ENCODE data around the gene CEP112. TPM values are rescaled to one million over a fixed set of nuclear protein-coding genes. Genes with fewer than 3 reads are reported as not detected.

The CEP112 gene
- total and polyA plus RNA-seq, 2 of the 8 experiments (the other 6 are each of a cell fraction or from before 2014, with no cell fraction given): 0.62 to 3.1 TPM

- Histone ChIP-seq H2AFZ (ENCODE audit: low read length) (no peak overlapping the region), H4K5ac (ENCODE audit: insufficient read length, low read depth, low read length) (no peak overlapping the region), H3K27ac (ENCODE audit: low read depth, low read length) (no peak overlapping the region), H3K4ac (replicated peaks; ENCODE audit: insufficient read length, low read depth, low read length) (no peak overlapping the region), H2BK20ac (ENCODE audit: low read length) (no peak overlapping the region), H3K23me2 (ENCODE audit: low read depth, low read length) (no peaks in the 10 kb centered on the region), H3K4me1 (replicated peaks in 1 of 4; ENCODE audit: control insufficient read depth in 3 of 4, insufficient read depth in 4 of 4, low read length in 3 of 4) (peaks cover 0 to 2% (median 0%) of the 10 kb centered on the region in 4 experiments; a peak in 1 of 7 replicates), H3K79me2 (ENCODE audit: control insufficient read depth in 1 of 2, insufficient read depth in 2 of 2, low read length in 2 of 2) (no peaks in the 10 kb centered on the region), H2BK15ac (ENCODE audit: low read length) (no peak overlapping the region), H4K8ac (ENCODE audit: extremely low read depth, insufficient read depth, low read length) (no peak overlapping the region), H2BK12ac (ENCODE audit: low read depth, low read length) (no peak overlapping the region), H3K9me3 (ENCODE audit: insufficient read depth in 2 of 2, low read depth in 1 of 2, low read length in 1 of 2) (no peaks in the 10 kb centered on the region), H3K23ac (ENCODE audit: insufficient read length) (no peak overlapping the region), H3K79me1 (ENCODE audit: low read depth, low read length) (no peaks in the 10 kb centered on the region), H3K18ac (ENCODE audit: extremely low read depth, low read length) (no peak overlapping the region), H3K56ac (replicated peaks; ENCODE audit: insufficient read length, low read depth, low read length) (no peak overlapping the region), H3K27me3 (replicated peaks in 1 of 4; ENCODE audit: control insufficient read depth in 3 of 4, extremely low read depth in 1 of 4, insufficient read depth in 3 of 4, low read length in 3 of 4) (no peaks in the 10 kb centered on the region), H3K4me2 (ENCODE audit: insufficient read depth in 1 of 2, low read depth in 2 of 2, low read length in 2 of 2) (no peak overlapping the region), H3K14ac (ENCODE audit: insufficient read length) (no peak overlapping the region), H2BK5ac (ENCODE audit: low read depth, low read length) (no peak overlapping the region), H3K36me3 (ENCODE audit: control insufficient read depth in 2 of 4, insufficient read depth in 4 of 4, low read length in 3 of 4) (no peaks in the 10 kb centered on the region), H4K20me1 (replicated peaks in 1 of 2; ENCODE audit: control insufficient read depth in 1 of 2, insufficient read depth in 2 of 2, low read length in 2 of 2) (no peaks in the 10 kb centered on the region), H3K9ac (replicated peaks in 1 of 4; ENCODE audit: extremely low read depth in 1 of 4, low read depth in 3 of 4, low read length in 3 of 4) (no peak overlapping the region), H3K4me3 (ENCODE audit: extremely low read depth in 1 of 4, insufficient read depth in 2 of 4, low read depth in 3 of 4, low read length in 4 of 4) (no peak overlapping the region), H2AK5ac (ENCODE audit: low read depth, low read length) (no peak overlapping the region), H4K91ac (replicated peaks; ENCODE audit: insufficient read length, low read length) (no peak overlapping the region), H2BK120ac (replicated peaks; ENCODE audit: low read depth, low read length) (no peak overlapping the region)
- WGBS, 2 experiments (ENCODE audit: extremely low coverage in 1 of 2, insufficient coverage in 1 of 2, insufficient read length in 1 of 2, insufficient replicate concordance in 2 of 2, low coverage in 1 of 2, low lambda C conversion rate in 2 of 2, missing lambda C conversion rate in 1 of 2): 93% methylated on average over 5 of the region's 5 CpGs; no CpG with 5 or more reads in 1 of the 2 experiments
- ChIA-PET POLR2A (ENCODE audit: partially characterized antibody) (no interaction called here), CTCF (ENCODE audit: partially characterized antibody) (interaction anchor here (0.5 to 0.9 kb wide), 3 partner anchors 19 to 42 kb away, joined by 3 read pairs; no protein-coding TSS in a partner anchor)
- no peak for FAIRE-seq
- DNase-seq (ENCODE audit: low read depth in 1 of 2, low spot score in 2 of 2): no peak
- no peak for TF ChIP-seq KDM4A (IDR thresholded peaks at IDR 0.05; ENCODE audit: low read depth, low read length, severe bottlenecking)
- TF ChIP-seq SIN3A (conservative IDR thresholded peaks at IDR 0.05 in 1 of 2, IDR thresholded peaks at IDR 0.05 in 1 of 2; ENCODE audit: low read depth in 1 of 2, low read length in 2 of 2): no peak
- TF ChIP-seq JUN (IDR thresholded peaks at IDR 0.05; ENCODE audit: low read depth, low read length): no peak
- no peak for TF ChIP-seq CTCF (IDR thresholded peaks at IDR 0.05; ENCODE audit: control extremely low read depth in 1 of 3, insufficient read depth in 1 of 3, low read depth in 1 of 3, low read length in 3 of 3)
- TF ChIP-seq EP300 (IDR thresholded peaks at IDR 0.05; ENCODE audit: borderline replicate concordance in 1 of 2, low read depth in 2 of 2, low read length in 2 of 2): no peak
- no peak for TF ChIP-seq SP1 (IDR thresholded peaks at IDR 0.05; ENCODE audit: low read depth, low read length)
- no peak for TF ChIP-seq SRF (IDR thresholded peaks at IDR 0.05; ENCODE audit: low read depth, low read length)
- no peak for TF ChIP-seq SAP30 (IDR thresholded peaks at IDR 0.05; ENCODE audit: insufficient read depth, insufficient replicate concordance, low read length)
- no peak for TF ChIP-seq CHD2 (IDR thresholded peaks at IDR 0.05; ENCODE audit: low read length)
- TF ChIP-seq JUND (IDR thresholded peaks at IDR 0.05; ENCODE audit: low read length): no peak
- no peak for TF ChIP-seq SIX5 (IDR thresholded peaks at IDR 0.05; ENCODE audit: low read depth, low read length)
- no peak for TF ChIP-seq CEBPB (IDR thresholded peaks at IDR 0.05; ENCODE audit: low read depth, low read length)
Observed at GRCh38 chr17:65668211-65668610, 523.7 kb downstream of the CEP112 start.

Data from H1 (cell line).